ENCODE results near the gene GP5. TPM values are rescaled to one million over a fixed set of nuclear protein-coding genes. Genes with fewer than 3 reads are reported as not detected.

The GP5 gene
- total RNA-seq, 1 donor from 2014 or later, result 0.12 TPM

DNA sequence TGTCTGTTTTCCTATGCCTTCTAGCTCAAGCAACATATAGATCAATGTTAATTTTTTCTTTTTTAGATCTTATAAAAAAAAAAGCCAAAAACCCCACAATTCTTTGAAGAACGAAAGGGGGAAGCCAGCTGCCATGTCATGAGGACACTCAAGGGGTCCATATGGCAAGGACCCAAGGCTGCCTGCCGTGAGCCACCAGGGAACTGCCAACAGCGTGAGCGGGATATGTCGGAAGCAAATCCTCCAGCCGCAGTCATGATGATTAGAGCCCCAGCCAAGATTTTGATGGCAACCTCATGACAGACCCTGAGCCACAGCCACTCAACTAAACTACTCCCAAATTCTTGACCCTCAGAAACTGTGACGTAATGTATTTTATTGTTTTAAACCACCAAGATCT, 6.5 kb downstream of the GP5 start:
- peaks cover 30% of the 10 kb centered on the region for H3K27me3 Mint-ChIP-seq
- intact Hi-C loops (cut with micrococcal nuclease), result no loop called here
- peaks cover 6% of the 10 kb centered on the region for H3K36me3 Mint-ChIP-seq (ENCODE audit: low read depth)
- H3K9me3 Mint-ChIP-seq, result peaks cover 18% of the 10 kb centered on the region
- no peak for DNase-seq
- H3K27ac Mint-ChIP-seq, result no peak overlapping the region
- H3K4me1 Mint-ChIP-seq, result peaks cover 23% of the 10 kb centered on the region
- H3K4me3 Mint-ChIP-seq, result no peak overlapping the region

DNA sequence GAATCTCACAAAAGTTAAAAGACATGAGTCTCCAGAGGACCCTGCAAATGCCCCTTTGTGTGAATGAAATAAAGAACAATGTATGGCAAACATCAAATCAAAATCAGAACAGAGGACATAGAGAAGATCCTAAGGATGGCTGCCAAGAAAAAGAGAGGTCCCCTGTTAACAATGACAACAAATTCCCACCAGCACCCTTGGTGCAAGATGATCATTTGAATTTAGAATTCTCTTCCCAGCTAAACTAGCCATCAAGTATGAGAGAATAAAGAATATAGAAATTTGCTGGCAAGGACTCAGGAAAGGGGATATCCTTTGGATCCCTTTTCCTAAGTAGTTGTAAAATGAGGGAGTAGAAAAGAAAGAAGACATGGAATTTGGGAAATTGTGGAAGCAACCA, 8.2 kb downstream of the GP5 start:
- Mint-ChIP-seq H3K9me3 (peaks cover 18% of the 10 kb centered on the region), H3K27me3 (peaks cover 25% of the 10 kb centered on the region), H3K27ac (no peak overlapping the region), H3K4me3 (no peak overlapping the region), H3K4me1 (peaks cover 9% of the 10 kb centered on the region), H3K36me3 (ENCODE audit: low read depth) (peaks cover 6% of the 10 kb centered on the region)
- intact Hi-C loops (cut with micrococcal nuclease), result no loop called here
- no peak for DNase-seq

DNA sequence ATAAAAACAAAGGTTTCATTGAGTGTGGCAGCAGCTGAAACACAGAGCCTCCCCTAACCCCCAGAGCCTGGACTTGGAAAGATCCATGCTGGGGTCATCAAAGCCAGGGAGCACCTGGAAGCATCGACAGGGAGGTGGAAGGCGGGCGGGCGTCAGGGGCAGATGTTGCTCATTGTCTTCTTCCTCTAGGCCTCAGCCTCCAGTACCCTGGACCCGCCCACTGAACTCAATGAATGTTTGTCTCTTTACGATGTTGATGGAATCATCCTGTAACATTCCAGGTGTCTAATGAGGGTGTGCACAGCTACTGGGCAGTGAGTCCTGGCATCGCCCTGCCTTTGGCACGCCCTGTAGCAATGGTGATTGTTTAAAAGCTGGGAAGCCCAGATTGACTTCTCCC, 9.8 kb downstream of the GP5 start:
- Mint-ChIP-seq H3K27ac (no peak overlapping the region), H3K9me3 (peaks cover 18% of the 10 kb centered on the region), H3K36me3 (ENCODE audit: low read depth) (peaks cover 6% of the 10 kb centered on the region), H3K4me1 (no peaks in the 10 kb centered on the region), H3K27me3 (peaks cover 25% of the 10 kb centered on the region), H3K4me3 (no peak overlapping the region)
- no peak for DNase-seq
- intact Hi-C loops (cut with micrococcal nuclease), result no loop called here

DNA sequence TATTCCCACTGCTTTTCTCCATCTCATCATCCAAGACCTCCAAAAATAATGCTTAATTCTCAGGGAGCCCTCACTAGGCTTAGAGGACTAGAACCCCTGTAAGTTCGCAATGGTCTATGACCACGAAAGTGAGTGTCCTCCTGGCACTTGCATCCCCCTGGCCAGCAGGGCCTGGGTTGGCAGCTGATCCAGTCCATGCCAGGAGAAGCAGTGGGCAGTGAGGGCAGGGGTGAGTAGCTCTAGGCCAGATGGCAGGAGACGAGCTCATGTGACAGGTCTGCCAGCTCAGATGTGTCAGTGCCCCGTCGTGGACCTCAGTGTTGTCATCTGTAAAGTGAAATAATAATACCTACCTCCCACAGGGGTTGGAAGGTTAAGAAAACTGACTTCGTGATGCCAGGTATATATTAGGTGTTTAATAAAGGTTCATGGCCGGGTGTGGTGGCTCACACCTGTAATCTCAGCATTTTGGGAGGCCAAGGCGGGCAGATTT, 11.1 kb downstream of the GP5 start:
- Mint-ChIP-seq H3K27ac (no peak overlapping the region), H3K9me3 (peaks cover 18% of the 10 kb centered on the region), H3K27me3 (peaks cover 30% of the 10 kb centered on the region), H3K4me3 (no peak overlapping the region), H3K36me3 (ENCODE audit: low read depth) (peaks cover 6% of the 10 kb centered on the region), H3K4me1 (no peaks in the 10 kb centered on the region)
- intact Hi-C loops (cut with micrococcal nuclease), result no loop called here
- no peak for DNase-seq

DNA sequence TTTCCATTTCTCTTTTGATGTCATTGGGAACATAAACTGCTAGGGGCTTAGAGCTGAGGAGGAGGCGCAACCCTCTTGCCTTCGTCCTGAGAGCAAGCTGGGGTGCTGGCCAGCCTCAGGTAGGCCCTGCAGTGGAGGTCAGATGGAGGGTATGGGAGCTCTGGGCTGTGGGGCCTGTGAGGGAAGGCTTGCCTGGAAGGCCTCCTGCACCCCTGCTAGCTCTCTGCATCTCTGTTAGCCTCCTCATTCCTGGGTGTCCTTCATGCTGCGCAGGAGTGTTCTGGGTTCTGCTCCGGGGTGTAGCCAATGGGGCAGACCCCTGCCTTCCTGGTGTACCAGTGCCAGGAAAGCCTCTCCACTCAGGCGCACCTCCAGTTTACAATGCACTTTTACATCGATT, 11.8 kb downstream of the GP5 start:
- peaks cover 6% of the 10 kb centered on the region for H3K36me3 Mint-ChIP-seq (ENCODE audit: low read depth)
- peaks cover 2% of the 10 kb centered on the region for H3K4me1 Mint-ChIP-seq
- peaks cover 29% of the 10 kb centered on the region for H3K27me3 Mint-ChIP-seq
- DNase-seq, result no peak
- no peak overlapping the region for H3K27ac Mint-ChIP-seq
- no peak overlapping the region for H3K4me3 Mint-ChIP-seq
- intact Hi-C loops (cut with micrococcal nuclease), result no loop called here
- H3K9me3 Mint-ChIP-seq, result peaks cover 18% of the 10 kb centered on the region

DNA sequence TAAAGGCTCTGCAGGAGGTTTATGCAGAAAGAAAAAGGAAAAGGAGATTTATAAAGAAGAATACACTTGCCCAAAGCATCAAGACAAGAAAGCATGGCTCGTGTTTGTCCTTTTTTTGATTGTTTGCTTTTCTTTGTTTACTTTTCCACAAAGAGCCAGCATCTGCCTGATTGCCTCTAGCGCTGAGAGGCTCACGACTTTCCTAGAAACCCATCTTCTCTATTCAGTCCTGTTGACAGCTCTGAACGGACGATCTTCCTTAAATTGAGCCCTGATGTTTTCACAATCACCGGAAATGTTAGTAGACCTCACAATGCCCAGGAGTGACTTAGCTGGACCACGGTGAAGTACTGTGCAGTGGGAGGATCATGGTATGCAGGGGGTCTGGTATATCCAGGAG, 12.4 kb downstream of the GP5 start:
- no peak for DNase-seq
- Mint-ChIP-seq H3K27ac (no peak overlapping the region), H3K4me3 (no peak overlapping the region), H3K9me3 (peaks cover 18% of the 10 kb centered on the region), H3K4me1 (peaks cover 2% of the 10 kb centered on the region), H3K27me3 (peaks cover 29% of the 10 kb centered on the region), H3K36me3 (ENCODE audit: low read depth) (peaks cover 6% of the 10 kb centered on the region)
- intact Hi-C loops (cut with micrococcal nuclease), result no loop called here

DNA sequence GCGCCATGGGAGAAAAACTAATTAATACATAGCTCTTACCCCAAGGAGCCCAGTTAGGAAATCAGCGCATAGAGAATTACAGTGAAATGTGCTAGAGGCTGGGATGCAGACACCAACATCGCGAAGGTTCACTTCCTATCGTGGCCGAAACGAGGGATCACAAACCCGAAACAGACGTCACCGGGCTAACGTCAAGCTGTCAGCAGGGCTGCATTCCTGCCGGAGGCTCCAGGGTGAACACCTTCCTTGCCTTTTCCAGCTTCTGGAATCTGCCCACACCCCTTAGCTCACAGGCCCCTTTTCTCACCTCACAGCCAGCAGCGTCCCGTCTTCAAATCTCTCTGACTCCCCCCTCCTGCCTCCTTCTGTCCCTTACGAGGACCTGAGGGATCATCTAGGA, 13.0 kb downstream of the GP5 start:
- H3K4me3 Mint-ChIP-seq, result no peak overlapping the region
- peaks cover 17% of the 10 kb centered on the region for H3K9me3 Mint-ChIP-seq
- intact Hi-C loops (cut with micrococcal nuclease), result no loop called here
- H3K27me3 Mint-ChIP-seq, result peaks cover 24% of the 10 kb centered on the region
- no peak overlapping the region for H3K27ac Mint-ChIP-seq
- H3K36me3 Mint-ChIP-seq (ENCODE audit: low read depth), result peaks cover 6% of the 10 kb centered on the region
- peaks cover 2% of the 10 kb centered on the region for H3K4me1 Mint-ChIP-seq
- no peak for DNase-seq

DNA sequence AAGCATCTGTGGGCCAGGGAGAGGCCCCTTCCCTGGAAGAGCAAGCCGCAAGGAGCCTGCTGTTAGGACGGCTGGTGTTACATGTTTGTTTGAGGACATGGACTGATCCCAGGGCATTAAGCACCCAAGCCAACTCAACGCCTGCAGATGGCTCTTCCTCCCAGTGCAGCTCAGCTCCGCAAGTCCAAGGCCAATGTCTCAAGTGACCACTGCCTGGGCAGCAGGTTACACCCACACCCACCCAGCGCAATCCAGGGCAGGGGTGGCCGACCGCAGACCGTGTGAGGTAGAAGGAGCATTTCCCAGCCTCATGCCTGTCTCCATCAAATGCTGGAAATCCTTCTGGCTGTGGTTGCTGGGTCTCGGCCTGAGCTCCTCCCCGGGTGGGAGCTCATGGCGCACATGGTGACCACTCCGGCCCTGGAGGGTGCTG, 14.5 kb downstream of the GP5 start:
- H3K4me1 Mint-ChIP-seq, result peaks cover 2% of the 10 kb centered on the region
- no peak for DNase-seq
- intact Hi-C loops (cut with micrococcal nuclease), result no loop called here
- peaks cover 15% of the 10 kb centered on the region for H3K27me3 Mint-ChIP-seq
- no peak overlapping the region for H3K4me3 Mint-ChIP-seq
- no peak overlapping the region for H3K27ac Mint-ChIP-seq
- H3K36me3 Mint-ChIP-seq (ENCODE audit: low read depth), result no peaks in the 10 kb centered on the region
- peaks cover 4% of the 10 kb centered on the region for H3K9me3 Mint-ChIP-seq

DNA sequence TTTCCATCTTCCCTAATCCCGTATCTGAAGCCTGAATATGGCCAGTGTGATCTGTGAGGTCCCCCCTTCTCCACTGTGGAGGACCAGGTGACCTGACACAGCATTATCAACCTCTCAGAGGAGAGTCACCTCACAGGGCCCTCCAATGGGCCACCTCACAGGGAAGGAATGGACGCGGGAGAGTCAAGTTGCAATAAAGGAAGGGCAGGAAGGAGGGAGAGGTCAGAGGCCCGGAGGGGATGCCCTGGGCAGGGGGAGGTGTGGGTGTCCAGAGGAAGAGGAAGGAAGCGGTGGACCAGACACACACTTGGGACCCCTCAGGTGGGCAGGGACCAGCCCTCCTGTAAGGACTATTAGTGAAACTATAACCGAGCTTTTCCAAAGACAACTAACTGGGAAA, 14.9 kb downstream of the GP5 start:
- no peak for DNase-seq
- Mint-ChIP-seq H3K27ac (no peak overlapping the region), H3K4me1 (peaks cover 2% of the 10 kb centered on the region), H3K4me3 (no peak overlapping the region), H3K27me3 (peaks cover 11% of the 10 kb centered on the region), H3K36me3 (ENCODE audit: low read depth) (no peaks in the 10 kb centered on the region), H3K9me3 (no peaks in the 10 kb centered on the region)
- intact Hi-C loops (cut with micrococcal nuclease), result no loop called here

DNA sequence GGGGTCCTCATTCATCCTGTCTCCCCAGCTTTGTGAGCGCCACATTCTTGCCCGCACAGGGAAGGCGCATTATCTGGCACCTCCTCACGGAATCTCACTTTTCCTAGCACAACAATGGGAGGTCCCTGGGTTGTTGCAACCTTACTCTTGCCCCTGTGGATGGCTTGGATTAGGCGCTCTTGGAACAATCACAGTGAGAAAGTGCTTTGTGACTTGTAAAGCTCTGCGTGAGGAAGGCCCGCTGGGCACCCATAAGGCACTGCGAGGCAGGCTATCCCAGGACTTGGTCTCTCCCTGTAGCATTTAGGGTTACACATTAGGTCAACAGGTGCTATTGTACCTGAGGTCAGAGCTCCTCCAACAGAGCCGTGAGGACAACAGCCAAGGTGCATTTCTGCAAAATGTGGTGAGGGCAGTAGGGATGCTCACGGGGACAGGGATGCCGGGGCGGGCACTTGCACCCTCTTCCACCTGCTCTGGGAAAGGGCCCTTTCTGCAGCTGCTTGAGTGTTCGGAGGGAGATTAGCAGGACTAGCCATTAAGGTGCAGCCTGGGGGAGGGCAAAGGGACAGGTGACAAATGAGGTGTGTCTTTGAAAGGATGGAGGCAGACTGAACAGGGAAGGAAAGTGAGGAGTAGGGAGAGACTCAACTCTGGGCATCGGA, 15.7 kb downstream of the GP5 start:
- Mint-ChIP-seq H3K4me1 (peaks cover 2% of the 10 kb centered on the region), H3K9me3 (no peaks in the 10 kb centered on the region), H3K4me3 (no peak overlapping the region), H3K36me3 (ENCODE audit: low read depth) (no peaks in the 10 kb centered on the region), H3K27ac (no peak overlapping the region), H3K27me3 (peaks cover 14% of the 10 kb centered on the region)
- DNase-seq, result no peak
- intact Hi-C loops (cut with micrococcal nuclease), result no loop called here

DNA sequence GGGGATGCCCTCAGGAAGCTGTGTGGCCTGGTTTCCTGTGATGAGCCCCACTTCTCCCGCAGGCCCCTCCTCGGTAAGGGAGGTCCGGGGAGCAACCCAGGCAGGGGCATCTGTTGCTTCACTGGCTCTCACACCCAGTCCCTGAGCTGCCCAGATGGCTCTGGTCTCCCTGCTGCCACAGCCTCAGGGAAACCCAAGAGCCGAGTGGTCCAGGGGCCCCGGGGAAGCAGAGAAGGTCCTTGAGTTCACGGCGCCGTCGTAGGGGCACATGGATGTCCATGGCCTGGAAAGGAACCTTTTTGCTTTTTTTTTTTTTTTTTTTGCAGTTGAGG, 16.2 kb downstream of the GP5 start:
- Mint-ChIP-seq H3K4me1 (peaks cover 2% of the 10 kb centered on the region), H3K27ac (no peak overlapping the region), H3K4me3 (no peak overlapping the region), H3K9me3 (no peaks in the 10 kb centered on the region), H3K27me3 (peaks cover 14% of the 10 kb centered on the region), H3K36me3 (ENCODE audit: low read depth) (no peaks in the 10 kb centered on the region)
- DNase-seq, result no peak
- intact Hi-C loops (cut with micrococcal nuclease), result no loop called here

DNA sequence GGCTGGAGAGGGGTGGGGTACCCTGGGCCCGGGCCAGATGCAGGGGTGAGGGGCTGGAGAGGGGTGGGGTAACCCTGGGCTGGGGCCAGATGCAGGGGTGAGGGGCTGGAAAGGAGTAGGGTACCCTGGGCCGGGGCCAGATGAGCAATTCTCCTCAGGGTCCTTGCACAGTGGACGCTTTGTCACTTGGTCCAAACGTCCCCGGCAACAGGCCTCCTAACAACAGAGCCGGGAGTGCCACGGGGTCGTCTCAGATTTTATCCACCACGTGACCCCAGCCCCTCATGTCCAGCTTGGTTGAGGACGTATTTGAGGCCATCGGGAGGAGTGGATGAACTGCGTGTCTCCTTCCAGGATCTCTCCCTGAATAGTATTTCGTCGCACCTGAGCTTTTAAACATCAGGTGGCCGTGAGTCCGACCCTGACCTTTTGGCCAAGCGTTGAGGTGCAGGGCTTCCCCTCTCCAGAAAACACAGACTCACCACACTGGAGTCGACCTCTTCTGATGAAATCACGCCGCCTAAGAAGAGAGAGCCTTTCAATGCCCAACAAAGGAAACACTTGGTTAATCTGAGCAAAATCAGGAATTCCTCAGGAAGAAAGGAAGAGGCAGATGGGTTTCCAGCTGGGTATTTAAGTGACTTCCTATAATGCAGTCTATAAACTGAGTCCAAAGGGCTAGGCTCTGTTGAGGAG, 16.7 kb downstream of the GP5 start:
- Mint-ChIP-seq H3K27ac (no peak overlapping the region), H3K4me3 (no peak overlapping the region), H3K4me1 (peaks cover 2% of the 10 kb centered on the region), H3K36me3 (ENCODE audit: low read depth) (no peaks in the 10 kb centered on the region), H3K9me3 (no peaks in the 10 kb centered on the region), H3K27me3 (peaks cover 14% of the 10 kb centered on the region)
- no peak for DNase-seq
- intact Hi-C loops (cut with micrococcal nuclease), result no loop called here

DNA sequence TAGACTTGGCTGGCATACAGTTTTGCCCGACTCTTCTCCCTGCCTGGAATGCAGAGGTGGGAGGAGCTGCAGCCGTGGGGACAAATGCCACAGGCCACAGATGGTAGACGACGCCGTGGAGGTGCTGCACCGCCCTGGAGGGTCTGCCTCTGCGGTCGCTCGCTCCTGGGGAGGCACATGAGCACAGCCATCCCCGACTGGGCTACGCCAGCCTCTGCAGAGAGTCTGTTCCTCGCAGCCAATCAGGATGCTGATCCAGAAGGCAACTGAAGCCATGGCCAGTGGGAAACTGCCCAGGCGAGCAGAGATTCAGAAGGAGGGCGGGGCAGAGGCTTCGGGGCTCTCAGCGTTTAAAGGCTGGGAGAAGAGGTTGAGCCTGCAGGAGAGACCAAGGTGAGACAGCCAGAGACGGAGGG, 17.6 kb downstream of the GP5 start:
- no peak for DNase-seq
- intact Hi-C loops (cut with micrococcal nuclease), result no loop called here
- Mint-ChIP-seq H3K4me1 (peaks cover 2% of the 10 kb centered on the region), H3K4me3 (no peak overlapping the region), H3K9me3 (no peaks in the 10 kb centered on the region), H3K36me3 (ENCODE audit: low read depth) (no peaks in the 10 kb centered on the region), H3K27ac (no peak overlapping the region), H3K27me3 (peaks cover 14% of the 10 kb centered on the region)

DNA sequence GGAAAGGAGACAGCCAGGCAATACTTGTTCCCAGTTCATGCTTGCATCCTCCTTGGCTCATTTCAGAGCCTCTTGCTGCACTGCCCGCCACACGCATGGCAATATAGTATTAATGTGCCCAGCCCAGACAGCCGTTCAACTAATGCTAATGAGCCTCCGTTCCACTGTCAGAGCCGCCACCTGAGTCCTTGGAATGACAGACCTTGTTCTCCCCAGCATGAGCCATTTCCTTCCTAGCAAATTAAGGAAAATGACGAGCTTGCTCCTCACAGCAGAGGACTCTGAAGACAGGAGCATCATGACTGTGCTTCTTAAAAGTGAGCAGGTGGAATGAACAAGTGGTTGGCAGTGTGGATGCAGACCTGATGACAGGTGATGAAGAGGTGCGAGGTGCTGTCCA, 18.7 kb downstream of the GP5 start:
- peaks cover 19% of the 10 kb centered on the region for H3K27me3 Mint-ChIP-seq
- intact Hi-C loops (cut with micrococcal nuclease), result no loop called here
- H3K36me3 Mint-ChIP-seq (ENCODE audit: low read depth), result no peaks in the 10 kb centered on the region

DNA sequence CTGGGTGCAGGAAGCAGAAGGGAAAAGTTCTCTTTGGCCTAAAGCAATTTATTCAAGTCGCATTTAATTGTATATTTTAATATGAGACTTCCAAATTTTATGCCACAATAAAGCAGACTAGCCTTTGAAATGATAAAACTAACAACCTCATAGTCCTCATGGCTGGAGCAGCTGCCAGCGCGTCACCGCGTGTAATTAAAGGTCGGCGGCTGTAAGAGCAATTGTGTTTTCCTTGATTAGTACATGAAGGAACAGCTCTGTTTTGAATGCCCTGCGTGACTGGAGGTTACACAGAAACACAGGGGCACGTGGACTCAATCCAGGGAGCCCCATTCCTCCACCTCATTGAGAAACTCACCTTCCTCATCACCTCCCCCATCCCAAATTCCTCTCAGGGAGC, 19.4 kb downstream of the GP5 start:
- Mint-ChIP-seq H3K36me3 (ENCODE audit: low read depth) (no peaks in the 10 kb centered on the region), H3K4me3 (no peak overlapping the region), H3K4me1 (peaks cover 2% of the 10 kb centered on the region), H3K27ac (no peak overlapping the region), H3K9me3 (no peaks in the 10 kb centered on the region), H3K27me3 (peaks cover 21% of the 10 kb centered on the region)
- DNase-seq, result no peak
- intact Hi-C loops (cut with micrococcal nuclease), result no loop called here

More for the DNA sequence above, 18.7 kb downstream of the GP5 start:
- Mint-ChIP-seq H3K4me3 (no peak overlapping the region), H3K4me1 (peaks cover 2% of the 10 kb centered on the region), H3K9me3 (no peaks in the 10 kb centered on the region), H3K27ac (no peak overlapping the region)
- no peak for DNase-seq
